GM04504 (cell line): ENCODE measurements around the gene SMIM31.

Experiments
- DNase-seq: peaks from one replicate; pipeline ENCODE4 v3.0.0-alpha.2; 2012; ENCODE audit warnings: low read depth

The SMIM31 gene

DNA sequence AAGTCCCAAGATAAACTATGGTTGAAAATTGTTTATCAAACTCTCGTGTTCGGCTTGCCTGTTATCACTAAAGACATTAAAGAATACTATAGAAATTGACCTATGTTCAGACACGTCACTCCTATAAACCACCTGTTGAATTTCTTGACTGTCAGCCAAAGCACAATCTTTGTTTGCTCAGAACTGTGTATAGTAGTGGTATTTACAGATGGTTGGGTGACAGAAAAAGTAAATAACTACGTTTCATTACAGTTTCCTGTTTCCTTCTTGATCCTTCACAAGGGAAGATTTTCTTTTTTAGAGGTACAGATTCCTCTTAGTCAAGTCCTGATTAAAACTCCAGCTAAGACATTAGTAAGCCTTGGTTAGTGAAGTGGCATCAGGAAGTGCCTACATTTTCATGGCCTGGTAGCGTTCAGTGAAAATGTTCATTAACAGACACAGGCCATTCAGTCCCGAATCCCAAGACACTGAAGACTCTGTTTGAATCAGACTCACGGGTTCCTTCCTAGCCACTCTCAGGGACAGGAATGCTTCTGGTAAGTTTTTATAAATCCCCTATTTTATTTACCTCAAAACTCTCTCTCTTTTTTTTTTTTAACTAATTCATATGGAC, at the start of gene SMIM31:
Gene SMIM31, plus strand, starts transcription at position 259 of the 616 bp plus-strand sequence. CDS start 16,313 bp downstream, outside the sequence.
- no peak for DNase-seq

DNA sequence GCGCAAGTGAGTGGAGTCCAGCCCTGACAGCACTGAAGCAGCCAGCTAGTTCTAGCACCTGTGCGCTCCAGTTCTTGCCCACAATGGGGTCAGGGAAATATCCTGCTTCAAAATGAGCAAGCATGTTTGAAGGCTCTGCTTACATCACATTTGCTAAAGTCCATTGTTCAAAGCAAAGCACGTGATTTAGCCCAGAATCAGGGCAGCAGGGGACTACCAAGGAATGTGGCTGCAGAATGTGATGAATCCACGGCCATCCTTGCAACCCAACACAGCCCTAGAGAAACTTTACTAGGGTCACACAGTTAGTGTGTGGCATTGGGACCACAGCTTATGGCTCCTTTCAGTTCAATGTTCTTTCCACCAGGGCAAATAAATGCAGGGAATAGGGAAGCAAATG, 47.3 kb upstream of the SMIM31 start:
- no peak for DNase-seq

DNA sequence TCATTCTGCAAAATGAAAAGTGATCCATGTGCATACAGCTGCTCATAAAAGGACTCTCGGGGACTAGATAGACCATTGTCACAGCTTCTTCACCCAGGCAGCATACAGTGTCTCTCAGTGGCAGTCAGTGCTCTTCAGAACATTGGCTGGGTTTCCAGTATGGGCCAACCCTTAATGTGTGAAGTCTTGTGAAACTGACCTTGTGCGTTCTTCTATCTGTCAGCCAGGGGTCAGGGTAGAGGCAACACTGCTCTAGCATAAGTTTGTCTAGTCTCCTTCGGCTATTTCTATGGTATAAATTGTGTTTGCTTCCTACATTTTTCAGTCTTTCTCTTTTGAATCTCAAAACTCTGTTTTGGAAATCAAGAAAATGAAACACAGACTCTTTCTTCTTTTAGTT, 37.0 kb upstream of the SMIM31 start:
- no peak for DNase-seq

DNA sequence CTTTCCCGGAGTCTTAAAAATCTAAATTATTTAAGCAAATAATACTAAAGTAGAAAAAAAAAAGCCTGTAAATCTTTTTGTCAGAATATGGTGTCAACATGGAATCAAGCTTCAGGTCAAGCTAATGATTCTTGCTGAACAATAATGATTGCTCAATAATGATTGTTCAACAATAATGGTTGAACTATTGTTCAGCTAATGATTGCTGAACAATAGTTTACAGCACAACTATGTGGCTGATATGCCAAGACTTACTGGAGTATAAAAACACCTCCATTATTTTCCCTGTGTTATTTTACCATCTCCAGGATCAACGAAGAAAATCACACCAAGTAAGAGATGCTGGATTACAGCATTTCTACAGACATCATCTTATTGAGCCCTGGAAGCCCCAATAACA, 35.1 kb upstream of the SMIM31 start:
- DNase-seq, result no peak

DNA sequence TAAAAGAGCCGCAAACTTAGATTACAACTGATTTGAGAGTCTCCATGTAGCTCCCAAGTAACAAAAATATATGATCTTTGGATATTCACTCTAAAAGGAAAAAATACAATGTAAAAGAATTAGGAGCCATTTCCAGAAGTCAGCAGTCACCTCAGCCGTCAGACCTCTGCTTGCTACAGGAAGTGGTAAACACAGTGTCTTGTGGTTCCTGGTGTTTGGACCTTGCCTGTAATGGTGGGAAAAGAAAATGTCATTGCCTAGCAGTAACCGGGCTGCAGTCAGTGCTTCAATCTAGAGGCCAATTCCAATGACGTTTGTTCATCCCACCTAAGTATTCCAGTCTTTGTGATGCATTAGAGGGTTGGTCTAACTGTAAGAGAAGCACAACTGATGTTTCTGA, 28.9 kb upstream of the SMIM31 start:
- no peak for DNase-seq

DNA sequence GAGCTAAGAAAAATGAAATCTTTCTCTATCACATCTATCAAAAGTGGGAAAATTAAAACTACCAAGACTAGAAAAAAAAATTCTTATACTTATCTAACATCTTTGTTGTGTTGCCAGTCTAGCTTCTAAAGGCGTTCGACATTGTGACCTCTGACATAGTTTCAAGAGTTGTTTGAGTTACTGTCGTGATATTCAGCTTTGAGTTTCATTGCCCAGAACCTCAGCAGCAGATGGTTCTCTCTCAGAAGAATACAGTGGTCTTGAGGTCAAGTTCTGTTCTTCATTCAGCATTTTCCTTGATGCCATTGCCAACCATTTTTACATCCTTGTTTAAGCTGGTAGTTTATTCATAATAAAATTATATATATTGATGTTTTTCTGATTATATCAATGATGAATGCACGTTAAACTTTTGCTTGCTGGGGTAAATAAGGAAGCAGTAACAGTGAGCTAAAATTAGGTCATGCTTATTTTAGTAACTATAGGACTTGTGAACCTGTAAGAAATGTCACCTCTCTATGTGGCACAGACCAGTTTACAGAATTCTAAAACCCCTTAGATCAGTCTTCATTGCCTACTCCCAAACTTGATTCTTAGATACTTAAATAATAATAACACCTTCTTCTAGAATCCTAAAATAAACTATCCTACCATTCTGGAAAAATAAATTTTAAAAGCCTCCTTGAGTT, 23.1 kb upstream of the SMIM31 start:
- DNase-seq, result no peak

DNA sequence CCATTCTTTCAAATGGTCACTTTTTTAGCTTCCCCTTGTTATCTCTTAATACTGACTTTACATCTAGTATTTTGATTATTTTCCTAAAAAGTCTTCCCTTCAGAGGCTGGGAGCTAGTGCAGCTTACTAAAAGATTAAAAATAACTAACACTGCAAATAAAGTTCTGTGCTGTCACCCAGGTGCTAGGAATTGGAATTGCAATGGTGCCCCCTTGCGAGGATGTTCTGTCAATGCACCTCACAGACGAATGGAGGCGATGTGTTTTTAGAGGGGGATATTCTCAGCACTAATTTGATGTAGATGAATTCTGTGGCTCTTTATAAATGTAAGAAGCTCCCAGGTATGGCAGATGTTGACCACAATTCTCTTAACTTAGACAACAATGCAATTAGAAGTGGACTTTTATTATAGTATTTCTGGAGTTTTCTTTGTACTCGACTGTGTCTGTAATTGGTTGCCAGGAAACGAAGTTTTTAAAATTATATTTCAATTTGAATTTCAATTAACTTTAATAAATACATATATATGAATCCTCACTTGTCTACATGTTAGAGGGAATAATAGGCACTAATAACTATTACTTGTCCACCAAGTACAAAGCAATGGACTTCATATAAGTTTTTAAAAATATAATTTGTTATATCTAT, 22.0 kb upstream of the SMIM31 start:
- DNase-seq, result peak; percentile 10

DNA sequence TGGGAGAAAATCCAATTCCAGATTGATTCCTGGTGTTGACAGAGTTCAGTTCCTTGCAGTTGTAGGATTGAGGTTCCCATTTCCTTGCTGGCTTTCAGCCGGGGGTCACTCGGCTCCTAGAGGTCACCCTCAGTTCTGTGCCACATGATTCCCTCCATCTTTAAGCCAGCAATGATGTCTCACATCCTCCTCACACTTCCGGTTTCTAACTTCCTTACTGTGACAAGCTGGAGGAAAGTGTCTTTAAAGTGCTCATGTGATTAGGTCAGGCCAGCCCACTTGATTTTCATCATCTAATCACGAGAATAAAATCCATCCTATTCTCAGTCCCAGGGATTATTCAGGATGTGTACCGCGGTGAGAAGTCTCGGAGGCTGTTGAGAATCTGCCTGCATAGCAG, 19.4 kb upstream of the SMIM31 start:
- no peak for DNase-seq

DNA sequence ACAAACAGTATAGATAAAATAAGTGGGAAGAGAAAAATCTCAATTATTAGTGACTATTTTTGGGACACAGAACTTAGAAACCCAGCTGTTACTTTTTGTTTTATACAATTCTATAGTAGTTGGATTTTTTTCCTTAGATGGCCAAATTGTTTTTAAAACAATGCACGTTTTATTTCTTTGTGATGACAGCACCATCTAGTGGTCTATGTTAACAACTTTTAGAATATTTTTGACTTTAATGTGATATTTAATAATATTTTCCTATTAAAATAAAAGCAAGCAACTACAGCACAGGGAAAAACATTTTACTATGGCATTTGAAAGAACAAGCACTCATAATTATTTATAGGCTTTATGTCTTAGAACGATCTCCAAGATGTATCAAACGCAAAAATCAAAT, 5.6 kb upstream of the SMIM31 start:
- no peak for DNase-seq

DNA sequence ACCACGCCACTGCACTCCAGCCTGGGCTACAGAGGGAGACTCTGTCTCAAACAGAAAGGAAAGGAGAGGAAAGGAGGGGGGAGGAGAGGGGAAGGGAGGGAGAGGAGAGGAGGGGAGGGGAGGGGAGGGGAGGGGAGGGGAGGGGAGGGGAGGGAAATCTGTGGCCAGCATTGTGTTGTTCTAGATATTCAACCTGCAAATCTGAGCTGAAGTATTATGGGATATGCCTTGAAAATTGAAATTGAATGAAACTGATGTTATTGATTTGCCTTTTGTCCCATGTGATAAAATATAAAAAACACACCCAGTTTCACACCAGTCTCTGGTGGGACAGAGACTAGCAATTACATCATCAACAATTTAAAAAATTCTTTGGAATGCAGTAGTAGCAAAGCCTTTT, 1.5 kb downstream of the SMIM31 start:
- DNase-seq, result no peak

DNA sequence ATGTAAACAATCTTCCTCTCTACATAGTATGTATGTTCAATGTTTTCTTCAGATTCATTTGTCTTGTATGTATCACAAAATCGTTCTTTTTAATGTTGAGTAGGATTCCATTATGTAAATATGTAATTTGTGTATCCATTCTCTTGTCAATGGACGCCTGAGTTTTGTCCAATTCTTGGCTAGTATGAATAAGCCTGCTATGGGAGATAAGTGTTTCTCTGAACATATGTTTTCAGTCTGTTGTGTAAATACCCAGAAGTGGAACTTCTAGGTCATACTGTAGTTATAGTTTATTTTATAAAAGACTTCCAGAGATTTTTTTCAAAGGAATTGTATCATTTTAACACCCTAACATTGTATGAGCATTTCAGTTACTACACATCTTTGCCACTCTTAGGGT, 2.8 kb downstream of the SMIM31 start:
- DNase-seq, result no peak

DNA sequence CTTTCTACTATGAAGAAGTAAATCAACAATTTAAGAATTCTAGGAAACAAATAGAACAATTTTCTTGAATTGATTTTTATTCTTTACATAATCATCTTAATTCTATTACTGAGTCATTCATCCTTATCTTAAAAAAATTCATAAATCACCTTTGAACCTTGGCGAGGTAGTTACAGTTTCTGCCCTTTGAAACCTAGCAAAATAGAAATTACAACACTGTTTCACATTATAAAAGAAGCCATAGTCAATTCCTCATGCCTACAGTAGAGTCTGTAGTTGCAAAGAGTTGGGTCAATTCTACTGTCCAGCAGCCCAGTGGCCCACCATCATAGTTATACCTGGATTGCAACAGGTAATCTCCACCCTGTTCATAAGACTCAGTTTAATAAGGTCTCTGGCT, 7.3 kb downstream of the SMIM31 start:
- DNase-seq, result no peak

DNA sequence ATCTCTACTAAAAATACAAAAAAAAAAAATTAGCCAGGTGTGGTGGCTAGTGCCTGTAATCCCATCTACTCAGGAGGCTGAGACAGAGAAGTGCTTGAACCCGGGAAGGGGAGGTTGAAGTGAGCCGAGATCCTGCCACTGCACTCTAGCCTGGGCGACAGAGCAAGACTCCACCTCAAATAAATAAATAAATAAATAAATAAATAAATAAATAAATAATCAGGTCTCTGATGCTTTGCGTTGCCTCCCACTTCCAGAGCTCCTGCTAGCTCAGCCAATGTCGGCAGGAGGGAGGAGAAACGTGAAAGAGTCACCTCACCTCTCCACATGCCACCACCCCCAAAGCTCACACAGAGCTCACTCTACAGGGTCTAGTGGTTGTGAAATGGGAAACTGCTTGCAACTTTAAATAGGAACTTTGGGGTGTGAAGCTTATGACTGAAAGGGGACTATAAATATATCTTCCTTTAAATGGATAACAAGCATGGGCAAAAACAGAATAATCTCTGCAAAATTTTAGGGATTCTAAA, 7.9 kb downstream of the SMIM31 start:
- no peak for DNase-seq

DNA sequence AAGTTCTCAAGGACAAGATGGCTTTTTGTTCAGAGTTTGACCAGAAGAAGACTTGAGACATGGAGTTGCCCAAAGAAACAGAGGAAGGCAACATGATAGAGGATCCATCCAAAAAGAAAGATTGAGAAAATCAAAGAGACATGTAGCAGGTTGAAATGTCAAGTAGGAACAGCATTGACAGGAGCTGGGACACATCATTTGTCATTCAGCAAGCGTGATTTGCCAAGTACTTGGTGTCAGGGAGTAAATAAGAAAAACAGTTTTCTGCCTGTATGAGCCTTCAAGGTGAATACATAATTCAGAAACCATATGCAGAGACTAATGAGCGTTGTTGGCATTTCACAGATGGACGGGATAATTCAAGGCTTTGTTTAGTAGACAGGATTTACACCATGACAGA, 11.2 kb downstream of the SMIM31 start:
- DNase-seq, result no peak

DNA sequence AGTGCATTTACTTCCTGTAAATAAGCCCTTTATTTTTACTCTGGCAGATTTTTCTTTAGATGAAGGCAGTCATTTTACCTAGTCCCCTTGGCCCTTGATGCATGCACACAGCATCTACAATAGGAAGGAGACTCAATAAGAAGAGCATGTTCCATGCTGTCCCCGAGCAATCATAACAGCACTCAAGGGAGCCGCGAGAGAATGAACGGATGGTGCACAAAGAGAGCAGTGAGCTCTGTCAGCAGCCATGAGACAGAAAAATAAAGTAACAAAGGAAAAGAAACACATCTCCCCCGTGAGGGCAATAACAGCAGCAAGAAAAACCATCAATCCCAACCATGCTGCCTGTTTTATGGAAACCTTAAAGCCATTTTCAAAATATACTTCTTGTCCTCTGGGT, 11.9 kb downstream of the SMIM31 start:
- DNase-seq, result no peak

DNA sequence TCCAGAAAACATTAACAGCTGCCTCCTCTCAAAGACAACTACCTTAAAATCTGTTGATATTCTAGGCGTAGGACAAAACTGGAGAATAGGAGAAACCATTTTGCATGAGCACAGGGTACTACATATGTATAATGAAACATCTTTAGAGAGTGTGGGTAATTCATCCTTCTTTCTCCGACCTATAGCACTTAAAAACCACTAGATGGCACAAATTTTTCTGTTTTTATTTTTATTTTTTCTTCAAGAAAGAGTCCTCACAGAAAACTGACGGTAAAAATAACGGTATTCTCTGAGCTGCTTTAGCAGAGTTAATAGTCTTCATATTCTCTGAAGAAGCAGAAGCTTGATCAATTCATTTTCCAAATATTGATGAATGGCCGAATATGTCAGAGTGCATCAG, 14.6 kb downstream of the SMIM31 start:
- DNase-seq, result no peak

DNA sequence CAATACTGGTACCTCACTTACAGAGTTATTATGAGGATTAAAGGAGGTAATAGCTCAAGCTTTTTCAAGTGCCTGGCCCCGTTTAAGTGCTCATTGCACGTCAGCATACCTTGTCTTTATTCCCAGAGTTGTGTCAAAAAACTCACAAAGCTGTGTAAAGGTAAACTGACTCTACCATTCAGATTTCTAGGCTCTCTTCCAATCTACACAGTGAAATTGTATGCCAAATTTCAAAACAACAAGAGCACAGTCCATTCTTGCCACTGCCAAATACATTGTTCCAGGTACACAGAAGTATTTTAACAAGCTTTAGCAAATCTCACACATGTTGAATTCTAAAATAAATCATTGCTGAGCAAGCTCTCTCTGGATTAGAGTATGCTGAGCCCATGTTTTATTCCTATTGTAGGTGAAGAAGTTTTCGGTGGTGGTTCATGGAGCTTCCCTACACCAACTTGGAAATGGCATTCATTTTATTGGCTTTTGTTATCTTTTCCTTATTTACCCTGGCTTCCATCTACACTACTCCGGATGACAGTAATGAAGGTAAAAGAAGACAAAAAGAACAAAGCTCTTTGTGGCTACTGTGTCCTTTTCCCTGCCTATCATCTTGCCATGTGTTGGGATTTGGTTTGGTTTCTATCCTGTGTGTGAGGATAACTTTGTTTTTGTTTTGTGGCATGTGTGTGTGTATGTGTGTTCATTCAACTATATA, 16.2 kb downstream of the SMIM31 start:
- DNase-seq, result no peak

DNA sequence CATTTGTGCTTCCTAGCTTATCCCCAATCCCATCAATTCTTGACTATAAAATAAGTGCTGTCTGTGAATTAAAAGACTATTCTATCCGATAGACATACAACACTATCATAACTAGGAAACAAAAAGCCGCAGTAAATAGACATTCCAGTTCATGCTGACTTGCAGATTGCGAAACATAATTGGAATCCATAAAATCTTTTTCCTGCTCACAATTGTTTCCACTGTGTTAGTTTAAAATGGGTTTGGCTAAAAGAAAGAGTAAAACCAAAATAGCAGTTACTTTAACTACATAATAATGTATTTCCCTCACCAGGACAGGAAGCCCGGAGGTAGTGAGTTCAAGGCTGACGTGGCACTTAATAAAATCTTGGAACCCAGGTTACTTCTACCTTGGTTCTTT, 17.2 kb downstream of the SMIM31 start:
- DNase-seq, result no peak

DNA sequence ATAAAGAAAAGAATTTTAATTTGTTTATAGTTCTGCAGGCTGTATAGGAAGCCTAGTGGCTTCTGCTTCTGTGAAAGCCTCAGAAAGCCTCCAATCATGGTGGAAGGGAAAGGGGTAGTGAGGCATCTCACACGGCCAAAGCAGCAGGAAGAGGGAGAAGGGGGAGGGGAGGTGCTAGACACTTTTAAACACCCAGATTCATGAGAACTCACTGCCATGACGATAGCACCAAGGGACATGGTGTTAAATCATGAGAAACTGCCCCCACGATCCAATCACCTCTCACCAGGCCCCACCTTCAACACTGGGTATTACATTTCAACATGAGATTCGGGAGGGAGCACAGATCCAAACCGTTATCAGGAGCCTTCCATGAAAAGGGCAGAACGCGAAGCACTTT, 18.1 kb downstream of the SMIM31 start:
- no peak for DNase-seq

DNA sequence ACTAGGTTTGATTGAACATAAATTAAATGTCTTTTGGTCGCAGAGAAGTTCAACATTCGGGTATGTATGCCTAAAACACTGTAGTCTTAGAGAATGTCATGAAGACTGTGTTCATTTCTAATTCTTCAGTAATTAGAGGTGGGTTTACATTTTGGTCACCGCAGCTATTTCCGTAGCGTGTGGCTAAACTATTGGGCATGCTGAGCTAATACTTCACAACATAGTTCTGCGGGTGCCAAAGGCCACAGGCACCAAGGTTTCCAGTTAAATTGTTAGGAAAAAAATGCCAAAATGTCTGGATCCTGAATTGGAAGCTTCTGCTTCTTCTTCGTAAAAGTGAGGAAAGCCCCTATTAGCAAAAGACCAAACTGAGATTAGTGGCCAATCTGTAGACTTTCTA, 25.1 kb downstream of the SMIM31 start:
- DNase-seq, result peak; percentile 22

DNA sequence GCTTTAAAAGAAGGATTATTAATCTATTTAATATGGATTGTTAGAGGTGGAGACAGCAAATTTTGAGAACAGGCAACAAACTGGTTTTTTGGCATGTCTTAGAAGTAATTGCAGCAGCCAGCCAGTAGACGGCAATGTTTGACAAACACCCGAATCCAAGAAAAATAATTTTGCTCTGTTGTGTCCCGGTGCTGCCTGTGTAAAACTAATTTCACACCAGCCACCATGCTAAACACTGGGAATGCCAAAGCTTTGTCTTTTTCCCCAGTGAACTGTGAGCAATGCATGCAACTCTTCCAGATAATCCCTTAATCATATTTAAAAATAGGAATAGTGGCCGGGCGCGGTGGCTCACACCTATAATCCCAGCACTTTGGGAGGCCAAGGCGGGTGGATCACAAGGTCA, 25.9 kb downstream of the SMIM31 start:
- DNase-seq, result no peak

DNA sequence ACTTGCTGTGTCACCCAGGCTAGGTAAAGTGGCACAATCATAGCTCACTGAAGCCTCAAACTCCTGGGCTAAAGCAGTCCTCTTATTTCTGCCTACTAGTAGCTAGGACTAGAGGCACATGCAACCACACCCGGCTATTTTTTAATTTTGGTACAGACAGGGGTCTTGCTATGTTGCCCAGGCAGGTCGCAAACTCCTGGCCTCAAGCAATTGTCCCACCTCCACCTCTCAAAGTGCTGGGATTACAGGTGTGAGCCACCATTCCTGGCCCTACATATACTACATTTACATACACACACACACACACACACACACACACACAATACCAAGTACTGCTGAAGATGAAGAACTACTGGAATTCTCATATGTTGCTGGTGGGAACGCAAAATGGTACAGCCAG, 26.9 kb downstream of the SMIM31 start:
- DNase-seq, result no peak

DNA sequence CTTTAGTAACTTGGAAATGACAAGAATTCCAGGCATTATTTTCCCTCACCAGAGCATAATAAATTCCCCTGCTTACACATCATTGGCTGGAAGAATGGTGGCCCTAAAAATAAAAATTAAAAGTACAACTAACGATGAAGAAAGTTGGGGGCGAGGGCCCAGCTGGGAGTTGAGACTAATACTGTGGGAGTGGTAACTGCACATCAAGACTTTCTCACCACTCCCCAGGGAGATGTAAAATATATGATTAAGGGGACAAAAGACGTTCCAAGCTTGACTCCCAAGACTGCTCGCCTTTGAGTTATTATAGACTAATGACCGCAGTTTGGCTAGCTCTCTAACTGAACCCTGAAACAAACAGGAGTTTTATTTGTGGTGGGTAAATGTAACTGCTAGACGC, 30.0 kb downstream of the SMIM31 start:
- DNase-seq, result no peak
